ENCODE data around the gene RAI1.
A peak's percentile ranks its signal among the peaks of the same experiment; 100 is the strongest.

DNA sequence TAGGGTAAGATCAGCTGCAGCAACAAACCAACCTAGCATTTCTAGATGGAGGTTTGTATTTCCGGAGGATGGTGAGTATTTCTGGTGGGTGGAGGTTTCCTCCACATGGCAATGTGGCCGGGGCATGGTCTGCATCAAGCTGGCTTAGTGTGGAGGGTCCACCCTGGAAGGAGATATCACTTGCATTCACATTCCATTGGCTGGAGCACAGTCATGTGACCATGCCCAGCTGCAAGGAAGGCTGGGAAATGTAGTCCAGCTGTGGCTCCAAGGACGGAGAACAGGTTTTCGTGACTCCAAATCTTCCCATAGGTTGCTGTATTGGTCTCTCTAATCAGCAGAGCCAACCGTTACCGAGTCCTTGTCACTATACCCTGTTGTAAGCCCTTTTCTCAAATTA lies 68.7 kb downstream of the RAI1 start:
- TF ChIP-seq CTCF (IDR thresholded peaks at IDR 0.05) (no peak), POLR2AphosphoS5 (IDR thresholded peaks at IDR 0.05; ENCODE audit: insufficient read depth in 1 of 2, low read depth in 1 of 2) (peak in 1 of 2 donors; percentile 36), POLR2A (IDR thresholded peaks at IDR 0.05) (no peak)
